GM13976 (cell line): ENCODE results near the gene CYP1A1.

Experiments
- DNase-seq: peaks from one replicate; pipeline ENCODE4 v3.0.0; 2012; ENCODE audit warnings: low spot score
- CTCF ChIP-seq: IDR thresholded peaks from 2 replicates; pipeline ENCODE4 v1.5.1; 2012; ENCODE audit warnings: borderline replicate concordance, mild to moderate bottlenecking; ENCODE audit not compliant: insufficient read depth; ENCODE audit errors: extremely low read depth, missing control alignments, control extremely low read depth
- in situ Hi-C: fragments of 300-500 bp; cut with MboI; formaldehyde crosslinking; loops from one replicate; pipeline ENCODE4 v1.12.0; 2022; ENCODE audit warnings: low sequenced_read_pairs, mixed read lengths, inconsistent platforms; ENCODE audit not compliant: unreplicated experiment

CYP1A1 gene

DNA sequence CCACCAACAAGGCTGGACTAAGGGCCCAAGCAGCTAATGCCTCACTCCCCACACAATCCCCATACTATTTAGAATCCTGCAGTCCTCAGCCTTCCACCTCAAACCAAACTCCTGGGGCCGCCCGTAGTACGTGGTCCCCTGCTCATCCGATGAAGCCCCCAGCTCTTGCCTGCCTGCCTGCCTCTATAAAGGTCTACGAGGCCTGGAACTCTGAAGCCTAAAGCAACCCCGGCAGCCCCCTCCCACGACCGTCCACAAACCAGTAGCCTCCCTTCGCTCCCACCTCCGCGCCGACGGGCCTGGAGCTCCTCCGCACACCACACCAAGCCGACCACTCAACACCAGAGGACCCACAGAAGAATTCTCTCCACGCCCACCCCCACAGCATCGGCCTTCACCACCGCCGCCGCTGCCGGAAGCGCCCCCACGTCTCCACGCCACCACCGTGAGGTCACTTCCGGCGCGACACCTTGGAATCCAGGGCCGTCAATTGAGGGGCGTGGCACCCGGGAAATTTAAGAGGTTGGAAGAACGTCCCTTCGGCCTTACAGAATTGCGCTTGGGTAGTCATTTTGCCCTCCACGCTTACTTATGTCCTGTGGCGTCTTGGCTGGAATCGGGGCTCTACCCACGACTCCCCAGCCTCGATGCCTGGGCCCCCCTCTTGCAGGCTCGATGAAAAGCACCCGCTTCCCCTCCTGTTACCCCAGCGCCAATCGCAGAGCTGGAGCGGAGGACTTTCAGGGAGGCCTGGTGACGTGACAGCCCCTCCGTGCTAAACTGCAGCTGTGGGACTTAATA, 29.5 kb downstream of the CYP1A1 start, which contains the start of gene EDC3:
EDC3 (minus strand) TSS at position 428 of the 801 bp plus-strand sequence. CDS start 20,900 bp downstream, outside the sequence.
- in situ Hi-C loops: no loop called here
- no peak for TF ChIP-seq CTCF
- peak; percentile 95 for DNase-seq

- no peak for DNase-seq
- in situ Hi-C loops: no loop called here
- no peak for TF ChIP-seq CTCF
Observed at GRCh38 chr15:74692327-74692726, 33.0 kb downstream of the CYP1A1 start.

DNA sequence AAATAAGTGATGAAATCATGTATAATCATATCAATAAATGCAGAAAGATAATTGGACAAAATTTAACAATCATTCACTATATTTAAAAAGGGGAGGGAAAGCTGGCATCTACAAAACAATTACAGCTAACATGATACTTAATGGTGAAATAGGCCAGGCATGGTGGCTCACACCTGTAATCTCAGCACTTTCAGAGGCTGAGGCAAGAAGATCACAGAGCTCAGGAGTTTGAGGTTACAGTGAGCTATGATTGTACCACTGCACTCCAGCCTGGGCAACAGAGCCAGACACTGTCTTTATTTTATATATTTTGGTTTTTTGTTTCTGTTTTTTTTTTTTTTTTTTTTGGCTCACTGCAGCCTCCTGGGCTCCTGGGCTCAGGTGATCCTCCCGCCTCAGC, 41.6 kb downstream of the CYP1A1 start:
- no peak for DNase-seq
- no peak for TF ChIP-seq CTCF
- in situ Hi-C loops: no loop called here

GRCh38 chr15:74682954-74683353, 42.4 kb downstream of the CYP1A1 start:
- TF ChIP-seq CTCF: no peak
- DNase-seq: no peak
- in situ Hi-C loops: no loop called here

DNA sequence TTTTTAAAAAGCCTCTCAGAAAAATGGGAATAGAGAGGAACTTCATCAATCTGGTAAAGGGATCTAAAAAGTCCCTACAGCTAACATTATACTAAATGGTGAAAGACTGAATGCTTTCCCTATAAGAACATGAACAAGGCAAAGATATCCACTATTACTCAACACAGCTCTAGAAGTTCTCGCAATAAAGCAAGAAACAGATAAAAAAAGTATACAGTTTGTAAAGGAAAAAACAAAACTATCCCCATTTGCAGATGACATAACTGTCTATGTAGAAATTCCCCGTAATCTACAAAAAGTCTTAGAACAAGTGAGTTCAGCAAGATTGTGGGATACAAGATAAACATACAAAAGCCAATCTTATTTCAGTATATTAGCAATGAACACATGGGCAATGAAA, 44.9 kb downstream of the CYP1A1 start:
- in situ Hi-C loops: no loop called here
- no peak for DNase-seq
- TF ChIP-seq CTCF: no peak

GRCh38 chr15:74676801-74677200, 48.5 kb downstream of the CYP1A1 start:
- DNase-seq: no peak
- in situ Hi-C loops: no loop called here
- no peak for TF ChIP-seq CTCF

DNA sequence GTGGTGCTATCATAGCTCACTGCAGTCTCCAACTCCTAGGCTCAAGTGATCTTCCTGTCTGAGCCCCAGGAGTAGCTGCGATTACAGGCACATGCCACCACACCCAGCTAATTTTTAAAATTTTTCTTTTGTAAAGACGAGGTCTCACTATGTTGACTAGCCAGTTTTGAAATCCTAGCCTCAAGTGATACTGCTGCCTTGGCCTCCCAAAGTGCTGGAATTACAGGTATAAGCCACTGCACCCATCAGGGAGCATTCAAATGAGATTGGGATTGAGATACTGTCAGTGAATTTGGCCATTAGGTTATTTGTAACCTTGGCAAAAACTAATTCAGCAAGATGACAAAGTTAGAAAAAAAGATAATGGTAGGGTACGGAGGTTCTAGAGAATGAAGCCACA, 51.2 kb downstream of the CYP1A1 start:
- TF ChIP-seq CTCF: no peak
- in situ Hi-C loops: no loop called here
- DNase-seq: no peak
